ENCODE measurements around the gene LNPEP. TPM values are rescaled to one million over a fixed set of nuclear protein-coding genes. Genes with fewer than 3 reads are reported as not detected.

Gene LNPEP
- polyA plus RNA-seq, 2 donors, result 4.3 to 5.7 TPM

- peaks cover 0 to 3% of the 10 kb centered on the region in 2 donors for H3K4me1 ChIP-seq (ENCODE audit: control insufficient read depth in 2 of 2, insufficient read depth in 2 of 2, low read length in 1 of 2)
- no peaks in the 10 kb centered on the region for H3K36me3 ChIP-seq (ENCODE audit: control insufficient read depth in 2 of 2, insufficient read depth in 2 of 2, low read length in 1 of 2)
- WGBS, 2 donors, result 21 to 57% methylated on average over 2 of the region's 2 CpGs
- no peaks in the 10 kb centered on the region for H3K27me3 ChIP-seq (ENCODE audit: control insufficient read depth in 1 of 2, insufficient read depth in 2 of 2, low read length in 2 of 2)
- peak overlapping the region in 1 of 2 donors; percentile 33 for H3K27ac ChIP-seq (ENCODE audit: low read depth in 2 of 2, low read length in 1 of 2)
- H3K9me3 ChIP-seq (ENCODE audit: control insufficient read depth in 2 of 2, insufficient read depth in 1 of 2, low read depth in 1 of 2, low read length in 1 of 2), result no peaks in the 10 kb centered on the region
- no peak overlapping the region for H3K4me3 ChIP-seq (ENCODE audit: low read depth in 1 of 2, low read length in 2 of 2)
Observed at GRCh38 chr5:96968614-96969013, 32.7 kb downstream of the LNPEP start.

GRCh38 chr5:96969366-96969765, 33.5 kb downstream of the LNPEP start:
- Histone ChIP-seq H3K4me3 (ENCODE audit: low read depth in 1 of 2, low read length in 2 of 2) (no peak overlapping the region), H3K4me1 (ENCODE audit: control insufficient read depth in 2 of 2, insufficient read depth in 2 of 2, low read length in 1 of 2) (peaks cover 0 to 5% of the 10 kb centered on the region in 2 donors), H3K27ac (ENCODE audit: low read depth in 2 of 2, low read length in 1 of 2) (no peak overlapping the region), H3K9me3 (ENCODE audit: control insufficient read depth in 2 of 2, insufficient read depth in 1 of 2, low read depth in 1 of 2, low read length in 1 of 2) (no peaks in the 10 kb centered on the region), H3K36me3 (ENCODE audit: control insufficient read depth in 2 of 2, insufficient read depth in 2 of 2, low read length in 1 of 2) (peaks cover 0 to 2% of the 10 kb centered on the region in 2 donors), H3K27me3 (ENCODE audit: control insufficient read depth in 1 of 2, insufficient read depth in 2 of 2, low read length in 2 of 2) (no peaks in the 10 kb centered on the region)
- WGBS, 2 donors, result 58 to 65% methylated on average over 2 of the region's 2 CpGs

- H3K4me1 ChIP-seq (ENCODE audit: control insufficient read depth in 2 of 2, insufficient read depth in 2 of 2, low read length in 1 of 2), result peaks cover 0 to 5% of the 10 kb centered on the region in 2 donors
- no peak overlapping the region for H3K4me3 ChIP-seq (ENCODE audit: low read depth in 1 of 2, low read length in 2 of 2)
- H3K9me3 ChIP-seq (ENCODE audit: control insufficient read depth in 2 of 2, insufficient read depth in 1 of 2, low read depth in 1 of 2, low read length in 1 of 2), result no peaks in the 10 kb centered on the region
- no peaks in the 10 kb centered on the region for H3K27me3 ChIP-seq (ENCODE audit: control insufficient read depth in 1 of 2, insufficient read depth in 2 of 2, low read length in 2 of 2)
- H3K27ac ChIP-seq (ENCODE audit: low read depth in 2 of 2, low read length in 1 of 2), result no peak overlapping the region
- 86 to 96% methylated on average over 5 of the region's 5 CpGs for WGBS, 2 donors
- H3K36me3 ChIP-seq (ENCODE audit: control insufficient read depth in 2 of 2, insufficient read depth in 2 of 2, low read length in 1 of 2), result peaks cover 0 to 2% of the 10 kb centered on the region in 2 donors
Observed at GRCh38 chr5:96972599-96973334, 36.9 kb downstream of the LNPEP start.

- Histone ChIP-seq H3K27me3 (ENCODE audit: control insufficient read depth in 1 of 2, insufficient read depth in 2 of 2, low read length in 2 of 2) (no peaks in the 10 kb centered on the region), H3K9me3 (ENCODE audit: control insufficient read depth in 2 of 2, insufficient read depth in 1 of 2, low read depth in 1 of 2, low read length in 1 of 2) (no peaks in the 10 kb centered on the region), H3K4me1 (ENCODE audit: control insufficient read depth in 2 of 2, insufficient read depth in 2 of 2, low read length in 1 of 2) (peaks cover 0 to 3% of the 10 kb centered on the region in 2 donors), H3K27ac (ENCODE audit: low read depth in 2 of 2, low read length in 1 of 2) (no peak overlapping the region), H3K4me3 (ENCODE audit: low read depth in 1 of 2, low read length in 2 of 2) (no peak overlapping the region), H3K36me3 (ENCODE audit: control insufficient read depth in 2 of 2, insufficient read depth in 2 of 2, low read length in 1 of 2) (peaks cover 0 to 2% of the 10 kb centered on the region in 2 donors)
- WGBS, 2 donors, result 75 to 80% methylated on average over 2 of the region's 2 CpGs
Observed at GRCh38 chr5:96973532-96974401, 37.9 kb downstream of the LNPEP start.

- Histone ChIP-seq H3K36me3 (ENCODE audit: control insufficient read depth in 2 of 2, insufficient read depth in 2 of 2, low read length in 1 of 2) (peaks cover 0 to 9% of the 10 kb centered on the region in 2 donors), H3K9me3 (ENCODE audit: control insufficient read depth in 2 of 2, insufficient read depth in 1 of 2, low read depth in 1 of 2, low read length in 1 of 2) (no peaks in the 10 kb centered on the region), H3K27ac (ENCODE audit: low read depth in 2 of 2, low read length in 1 of 2) (no peak overlapping the region), H3K4me3 (ENCODE audit: low read depth in 1 of 2, low read length in 2 of 2) (no peak overlapping the region), H3K27me3 (ENCODE audit: control insufficient read depth in 1 of 2, insufficient read depth in 2 of 2, low read length in 2 of 2) (no peaks in the 10 kb centered on the region), H3K4me1 (ENCODE audit: control insufficient read depth in 2 of 2, insufficient read depth in 2 of 2, low read length in 1 of 2) (peaks cover 2% of the 10 kb centered on the region in 2 donors)
Observed at GRCh38 chr5:96975656-96976055, 39.8 kb downstream of the LNPEP start.

GRCh38 chr5:96977228-96977627, 41.3 kb downstream of the LNPEP start:
- no peaks in the 10 kb centered on the region for H3K27me3 ChIP-seq (ENCODE audit: control insufficient read depth in 1 of 2, insufficient read depth in 2 of 2, low read length in 2 of 2)
- H3K9me3 ChIP-seq (ENCODE audit: control insufficient read depth in 2 of 2, insufficient read depth in 1 of 2, low read depth in 1 of 2, low read length in 1 of 2), result no peaks in the 10 kb centered on the region
- H3K4me1 ChIP-seq (ENCODE audit: control insufficient read depth in 2 of 2, insufficient read depth in 2 of 2, low read length in 1 of 2), result peaks cover 2% of the 10 kb centered on the region in 2 donors
- H3K4me3 ChIP-seq (ENCODE audit: low read depth in 1 of 2, low read length in 2 of 2), result no peak overlapping the region
- WGBS, 2 donors, result 75 to 79% methylated on average over 6 of the region's 6 CpGs
- no peak overlapping the region for H3K27ac ChIP-seq (ENCODE audit: low read depth in 2 of 2, low read length in 1 of 2)
- peaks cover 0 to 9% of the 10 kb centered on the region in 2 donors for H3K36me3 ChIP-seq (ENCODE audit: control insufficient read depth in 2 of 2, insufficient read depth in 2 of 2, low read length in 1 of 2)

GRCh38 chr5:96978812-96979449, 43.1 kb downstream of the LNPEP start:
- Histone ChIP-seq H3K27ac (ENCODE audit: low read depth in 2 of 2, low read length in 1 of 2) (no peak overlapping the region), H3K9me3 (ENCODE audit: control insufficient read depth in 2 of 2, insufficient read depth in 1 of 2, low read depth in 1 of 2, low read length in 1 of 2) (no peaks in the 10 kb centered on the region), H3K4me3 (ENCODE audit: low read depth in 1 of 2, low read length in 2 of 2) (no peak overlapping the region), H3K4me1 (ENCODE audit: control insufficient read depth in 2 of 2, insufficient read depth in 2 of 2, low read length in 1 of 2) (peaks cover 2% of the 10 kb centered on the region in 2 donors), H3K27me3 (ENCODE audit: control insufficient read depth in 1 of 2, insufficient read depth in 2 of 2, low read length in 2 of 2) (no peaks in the 10 kb centered on the region), H3K36me3 (ENCODE audit: control insufficient read depth in 2 of 2, insufficient read depth in 2 of 2, low read length in 1 of 2) (peaks cover 0 to 9% of the 10 kb centered on the region in 2 donors)
- 86 to 88% methylated on average over 5 of the region's 5 CpGs for WGBS, 2 donors

- 48 to 97% methylated on average over 1 of the region's 1 CpG for WGBS, 2 donors
- H3K36me3 ChIP-seq (ENCODE audit: control insufficient read depth in 2 of 2, insufficient read depth in 2 of 2, low read length in 1 of 2), result peaks cover 0 to under 1% of the 10 kb centered on the region in 2 donors
- H3K4me1 ChIP-seq (ENCODE audit: control insufficient read depth in 2 of 2, insufficient read depth in 2 of 2, low read length in 1 of 2), result no peaks in the 10 kb centered on the region
- no peak overlapping the region for H3K27ac ChIP-seq (ENCODE audit: low read depth in 2 of 2, low read length in 1 of 2)
- H3K4me3 ChIP-seq (ENCODE audit: low read depth in 1 of 2, low read length in 2 of 2), result no peak overlapping the region
- H3K27me3 ChIP-seq (ENCODE audit: control insufficient read depth in 1 of 2, insufficient read depth in 2 of 2, low read length in 2 of 2), result no peaks in the 10 kb centered on the region
- no peaks in the 10 kb centered on the region for H3K9me3 ChIP-seq (ENCODE audit: control insufficient read depth in 2 of 2, insufficient read depth in 1 of 2, low read depth in 1 of 2, low read length in 1 of 2)
Observed at GRCh38 chr5:96984506-96985192, 48.8 kb downstream of the LNPEP start.

- no peaks in the 10 kb centered on the region for H3K4me1 ChIP-seq (ENCODE audit: control insufficient read depth in 2 of 2, insufficient read depth in 2 of 2, low read length in 1 of 2)
- H3K4me3 ChIP-seq (ENCODE audit: low read depth in 1 of 2, low read length in 2 of 2), result no peak overlapping the region
- H3K27me3 ChIP-seq (ENCODE audit: control insufficient read depth in 1 of 2, insufficient read depth in 2 of 2, low read length in 2 of 2), result no peaks in the 10 kb centered on the region
- H3K36me3 ChIP-seq (ENCODE audit: control insufficient read depth in 2 of 2, insufficient read depth in 2 of 2, low read length in 1 of 2), result no peaks in the 10 kb centered on the region
- WGBS, 2 donors, result 85 to 86% methylated on average over 3 of the region's 3 CpGs
- H3K27ac ChIP-seq (ENCODE audit: low read depth in 2 of 2, low read length in 1 of 2), result no peak overlapping the region
- no peaks in the 10 kb centered on the region for H3K9me3 ChIP-seq (ENCODE audit: control insufficient read depth in 2 of 2, insufficient read depth in 1 of 2, low read depth in 1 of 2, low read length in 1 of 2)
Observed at GRCh38 chr5:96986450-96986849, 50.6 kb downstream of the LNPEP start.

Data from esophagus (tissue), 2 donors.